ENCODE data around the gene PITPNB. TPM values are rescaled to one million over a fixed set of nuclear protein-coding genes. Genes with fewer than 3 reads are reported as not detected.

PITPNB gene
- total RNA-seq, 1 experiment from 2014 or later, result 70.7 TPM

DNA sequence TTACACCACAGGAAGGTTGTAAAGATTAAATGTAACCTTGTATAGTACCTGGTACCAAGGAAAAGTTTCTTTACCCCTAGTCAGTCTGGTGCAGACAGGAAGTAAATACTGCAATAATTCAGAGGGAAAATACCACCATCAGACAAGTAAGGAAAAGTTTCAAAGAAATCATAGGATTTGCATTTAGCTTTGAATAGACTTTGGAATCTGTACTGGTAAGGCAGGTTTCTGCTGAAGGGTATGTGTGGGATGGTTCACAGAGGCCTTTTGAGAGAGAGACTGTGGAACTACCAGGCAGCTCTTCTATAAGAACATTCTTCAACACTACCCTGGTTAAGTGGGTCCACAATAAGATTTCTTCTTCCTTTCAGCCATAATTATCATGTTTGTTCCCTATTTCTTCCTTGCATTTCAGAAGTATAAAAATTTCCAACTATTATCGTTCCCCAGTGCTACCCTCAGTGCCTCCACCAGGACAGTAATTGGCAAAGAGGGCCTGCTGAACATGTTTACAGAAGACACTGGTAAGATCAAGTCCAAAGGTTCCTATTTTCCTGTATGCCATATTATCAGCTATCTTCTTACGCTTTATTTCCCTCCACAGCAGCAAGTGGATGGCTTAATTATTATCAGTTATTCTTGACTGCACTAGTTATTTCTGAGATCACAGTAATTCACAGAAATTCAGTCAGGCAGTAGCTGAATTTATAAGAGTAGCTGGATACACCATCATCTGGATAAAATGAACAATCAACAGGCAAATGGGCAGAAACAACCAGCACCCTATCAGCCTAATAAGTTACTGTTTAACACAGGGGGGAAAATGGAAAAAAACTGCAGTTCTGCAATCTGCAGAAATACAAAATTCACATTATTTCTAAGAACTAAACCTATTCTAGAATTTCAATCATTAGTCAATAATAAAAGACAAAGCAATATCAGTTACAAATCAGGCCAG lies 48.5 kb downstream of the PITPNB start:
- Mint-ChIP-seq H3K4me3 (no peak overlapping the region), H3K9me3 (no peaks in the 10 kb centered on the region), H3K36me3 (peaks cover 21% of the 10 kb centered on the region), H3K27me3 (ENCODE audit: low read depth) (no peaks in the 10 kb centered on the region), H3K4me1 (peaks cover 30% of the 10 kb centered on the region), H3K27ac (no peak overlapping the region)
- TF ChIP-seq, protein P1, sequence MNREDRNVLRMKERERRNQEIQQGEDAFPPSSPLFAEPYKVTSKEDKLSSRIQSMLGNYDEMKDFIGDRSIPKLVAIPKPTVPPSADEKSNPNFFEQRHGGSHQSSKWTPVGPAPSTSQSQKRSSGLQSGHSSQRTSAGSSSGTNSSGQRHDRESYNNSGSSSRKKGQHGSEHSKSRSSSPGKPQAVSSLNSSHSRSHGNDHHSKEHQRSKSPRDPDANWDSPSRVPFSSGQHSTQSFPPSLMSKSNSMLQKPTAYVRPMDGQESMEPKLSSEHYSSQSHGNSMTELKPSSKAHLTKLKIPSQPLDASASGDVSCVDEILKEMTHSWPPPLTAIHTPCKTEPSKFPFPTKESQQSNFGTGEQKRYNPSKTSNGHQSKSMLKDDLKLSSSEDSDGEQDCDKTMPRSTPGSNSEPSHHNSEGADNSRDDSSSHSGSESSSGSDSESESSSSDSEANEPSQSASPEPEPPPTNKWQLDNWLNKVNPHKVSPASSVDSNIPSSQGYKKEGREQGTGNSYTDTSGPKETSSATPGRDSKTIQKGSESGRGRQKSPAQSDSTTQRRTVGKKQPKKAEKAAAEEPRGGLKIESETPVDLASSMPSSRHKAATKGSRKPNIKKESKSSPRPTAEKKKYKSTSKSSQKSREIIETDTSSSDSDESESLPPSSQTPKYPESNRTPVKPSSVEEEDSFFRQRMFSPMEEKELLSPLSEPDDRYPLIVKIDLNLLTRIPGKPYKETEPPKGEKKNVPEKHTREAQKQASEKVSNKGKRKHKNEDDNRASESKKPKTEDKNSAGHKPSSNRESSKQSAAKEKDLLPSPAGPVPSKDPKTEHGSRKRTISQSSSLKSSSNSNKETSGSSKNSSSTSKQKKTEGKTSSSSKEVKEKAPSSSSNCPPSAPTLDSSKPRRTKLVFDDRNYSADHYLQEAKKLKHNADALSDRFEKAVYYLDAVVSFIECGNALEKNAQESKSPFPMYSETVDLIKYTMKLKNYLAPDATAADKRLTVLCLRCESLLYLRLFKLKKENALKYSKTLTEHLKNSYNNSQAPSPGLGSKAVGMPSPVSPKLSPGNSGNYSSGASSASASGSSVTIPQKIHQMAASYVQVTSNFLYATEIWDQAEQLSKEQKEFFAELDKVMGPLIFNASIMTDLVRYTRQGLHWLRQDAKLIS (CRISPR knock-in tag; IDR thresholded peaks at IDR 0.05; ENCODE audit: borderline replicate concordance), result no peak
- TF ChIP-seq ZNF423 (CRISPR knock-in tag; IDR thresholded peaks at IDR 0.05) (no peak), ELF4 (CRISPR knock-in tag; IDR thresholded peaks at IDR 0.05; ENCODE audit: low read depth) (no peak), ESRRA (CRISPR knock-in tag; IDR thresholded peaks at IDR 0.05; ENCODE audit: borderline replicate concordance) (no peak), OVOL2 (CRISPR knock-in tag; IDR thresholded peaks at IDR 0.05; ENCODE audit: borderline replicate concordance) (no peak), CREM (CRISPR knock-in tag; IDR thresholded peaks at IDR 0.05) (no peak), ZNF121 (CRISPR knock-in tag; IDR thresholded peaks at IDR 0.05) (no peak), GTF2I (CRISPR knock-in tag; conservative IDR thresholded peaks at IDR 0.05) (no peak), MXD4 (CRISPR knock-in tag; IDR thresholded peaks at IDR 0.05; ENCODE audit: borderline replicate concordance) (no peak), JAZF1 (CRISPR knock-in tag; IDR thresholded peaks at IDR 0.05) (no peak), SMAD3 (CRISPR knock-in tag; IDR thresholded peaks at IDR 0.05; ENCODE audit: borderline replicate concordance) (no peak), ZNF317 (CRISPR knock-in tag; IDR thresholded peaks at IDR 0.05; ENCODE audit: borderline replicate concordance, low read depth) (no peak), SP1 (CRISPR knock-in tag; conservative IDR thresholded peaks at IDR 0.05) (no peak), ZNF416 (CRISPR knock-in tag; IDR thresholded peaks at IDR 0.05) (no peak), FOXK1 (CRISPR knock-in tag; IDR thresholded peaks at IDR 0.05) (no peak)
- TF ChIP-seq, protein P2, sequence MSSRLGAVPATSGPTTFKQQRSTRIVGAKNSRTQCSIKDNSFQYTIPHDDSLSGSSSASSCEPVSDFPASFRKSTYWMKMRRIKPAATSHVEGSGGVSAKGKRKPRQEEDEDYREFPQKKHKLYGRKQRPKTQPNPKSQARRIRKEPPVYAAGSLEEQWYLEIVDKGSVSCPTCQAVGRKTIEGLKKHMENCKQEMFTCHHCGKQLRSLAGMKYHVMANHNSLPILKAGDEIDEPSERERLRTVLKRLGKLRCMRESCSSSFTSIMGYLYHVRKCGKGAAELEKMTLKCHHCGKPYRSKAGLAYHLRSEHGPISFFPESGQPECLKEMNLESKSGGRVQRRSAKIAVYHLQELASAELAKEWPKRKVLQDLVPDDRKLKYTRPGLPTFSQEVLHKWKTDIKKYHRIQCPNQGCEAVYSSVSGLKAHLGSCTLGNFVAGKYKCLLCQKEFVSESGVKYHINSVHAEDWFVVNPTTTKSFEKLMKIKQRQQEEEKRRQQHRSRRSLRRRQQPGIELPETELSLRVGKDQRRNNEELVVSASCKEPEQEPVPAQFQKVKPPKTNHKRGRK (CRISPR knock-in tag; IDR thresholded peaks at IDR 0.05; ENCODE audit: borderline replicate concordance), result no peak
- TF ChIP-seq, protein P3, sequence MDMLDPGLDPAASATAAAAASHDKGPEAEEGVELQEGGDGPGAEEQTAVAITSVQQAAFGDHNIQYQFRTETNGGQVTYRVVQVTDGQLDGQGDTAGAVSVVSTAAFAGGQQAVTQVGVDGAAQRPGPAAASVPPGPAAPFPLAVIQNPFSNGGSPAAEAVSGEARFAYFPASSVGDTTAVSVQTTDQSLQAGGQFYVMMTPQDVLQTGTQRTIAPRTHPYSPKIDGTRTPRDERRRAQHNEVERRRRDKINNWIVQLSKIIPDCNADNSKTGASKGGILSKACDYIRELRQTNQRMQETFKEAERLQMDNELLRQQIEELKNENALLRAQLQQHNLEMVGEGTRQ (CRISPR knock-in tag; IDR thresholded peaks at IDR 0.05), result no peak
- TF ChIP-seq, protein P4, sequence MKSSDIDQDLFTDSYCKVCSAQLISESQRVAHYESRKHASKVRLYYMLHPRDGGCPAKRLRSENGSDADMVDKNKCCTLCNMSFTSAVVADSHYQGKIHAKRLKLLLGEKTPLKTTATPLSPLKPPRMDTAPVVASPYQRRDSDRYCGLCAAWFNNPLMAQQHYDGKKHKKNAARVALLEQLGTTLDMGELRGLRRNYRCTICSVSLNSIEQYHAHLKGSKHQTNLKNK (CRISPR knock-in tag; IDR thresholded peaks at IDR 0.05), result no peak
- TF ChIP-seq, protein P5, sequence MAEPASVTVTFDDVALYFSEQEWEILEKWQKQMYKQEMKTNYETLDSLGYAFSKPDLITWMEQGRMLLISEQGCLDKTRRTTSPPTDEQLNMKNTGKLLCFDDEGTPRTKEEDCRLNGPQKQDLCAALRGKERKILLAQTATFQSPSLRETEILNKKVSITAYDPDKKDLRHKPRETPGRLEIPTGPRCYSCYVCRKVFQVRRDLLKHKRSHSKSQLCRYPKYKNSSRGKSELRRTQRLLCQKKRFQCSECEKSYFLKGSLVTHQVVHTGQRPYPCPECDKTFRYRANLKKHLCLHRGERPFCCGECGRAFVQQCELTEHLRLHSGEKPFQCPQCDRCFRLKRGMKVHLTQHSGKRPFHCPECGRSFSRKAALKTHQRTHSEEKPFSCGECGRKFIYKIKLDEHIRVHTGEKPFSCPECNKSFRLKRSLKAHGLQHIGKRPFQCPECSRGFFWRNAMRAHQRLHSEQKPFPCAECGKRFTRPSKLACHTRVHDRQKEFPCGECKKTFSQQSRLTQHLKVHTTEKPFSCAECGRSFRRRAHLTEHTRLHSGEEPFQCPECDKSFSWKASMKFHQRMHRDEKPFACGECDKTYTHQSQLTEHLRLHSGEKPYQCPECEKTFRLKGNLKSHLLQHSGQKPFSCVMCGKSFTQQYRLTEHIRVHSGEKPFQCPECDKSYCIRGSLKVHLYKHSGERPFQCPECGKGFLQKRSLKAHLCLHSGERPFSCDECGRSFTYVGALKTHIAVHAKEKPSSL (CRISPR knock-in tag; conservative IDR thresholded peaks at IDR 0.05), result no peak
- ChIA-PET POLR2A (no interaction called here), CTCF (interaction anchor here (1.0 to 1.4 kb wide), 3 partner anchors 9 to 16 kb away, joined by 3 to 7 read pairs (median 3); no protein-coding TSS in a partner anchor)
- ATAC-seq (no peak), DNase-seq (ENCODE audit: low spot score) (no peak)

All from WTC11 (cell line).